Heart left ventricle (tissue), 16 donors: ENCODE measurements around the gene MSI1. TPM values are rescaled to one million over a fixed set of nuclear protein-coding genes. Genes with fewer than 3 reads are reported as not detected.

Source experiments
- ATAC-seq, 4 donors: fragments of 200-7000 bp; cut with Tn5 transposase; one replicate each; pipeline ENCODE4 v1.9.1; 2020 to 2022; ENCODE audit warnings: moderate library complexity in 4 of 4, mild to moderate bottlenecking in 3 of 4, moderate number of reproducible peaks in 1 of 4
- DNase-seq, 5 donors: peaks; one replicate each; pipeline ENCODE4 v3.0.0-alpha.2; 2020
- H3K27ac ChIP-seq, 12 donors: fragments of 200-600 bp; sonication (generic) in 4 of 12; one replicate each; pipeline versions ENCODE4 v1.5.0 to v1.8.0; 2016 to 2022; ENCODE audit warnings: mild to moderate bottlenecking in 2 of 12
- H3K27me3 ChIP-seq, 9 donors: fragments of 200-600 bp; sonication (generic) in 2 of 9; one replicate each; pipeline versions ENCODE4 v1.5.1 to v1.8.0; 2016 to 2022; ENCODE audit warnings: mild to moderate bottlenecking in 3 of 9
- H3K36me3 ChIP-seq, 9 donors: fragments of 200-600 bp; sonication (generic) in 2 of 9; one replicate each; pipeline versions ENCODE4 v1.5.0 to v1.8.0; 2018 to 2022; ENCODE audit warnings: mild to moderate bottlenecking in 2 of 9
- H3K4me1 ChIP-seq, 12 donors: fragments of 200-600 bp; sonication (generic) in 4 of 12; one replicate each; pipeline versions ENCODE4 v1.5.0 to v1.8.0; 2016 to 2022; ENCODE audit warnings: mild to moderate bottlenecking in 3 of 12
- H3K4me3 ChIP-seq, 12 donors: fragments of 200-600 bp; sonication (generic) in 4 of 12; one replicate each; pipeline versions ENCODE4 v1.5.0 to v1.8.0; 2017 to 2022; ENCODE audit warnings: mild to moderate bottlenecking in 9 of 12, moderate library complexity in 4 of 12
- H3K9me3 ChIP-seq, 12 donors: fragments of 200-600 bp; sonication (generic) in 4 of 12; one replicate each; pipeline versions ENCODE4 v1.5.0 to v1.8.0; 2016 to 2022; ENCODE audit warnings: mild to moderate bottlenecking in 1 of 12
- POLR2A ChIP-seq, 2 donors: fragments of 450-650 bp; IDR thresholded peaks; one replicate each; pipeline ENCODE4 v1.6.1; 2017; ENCODE audit warnings: antibody characterized with exemption in 2 of 2, mild to moderate bottlenecking in 2 of 2, moderate library complexity in 2 of 2
- WGBS, 4 donors: extraction: QIAGEN DNeasy Blood & Tissue Kit in 2 of 4; methylation state at CpG; one replicate each; pipeline versions ENCODE4 v1.1.5 to v1.1.7; 2013 to 2018; 5-methylcytosine and 5-hydroxymethylcytosine counted together
- intact Hi-C, 10 donors: fragments of 100-400 bp; cut with DNase I; formaldehyde crosslinking; loops; one replicate each; pipeline versions ENCODE4 v1.11.1 to v1.14.2; 2022
- polyA plus RNA-seq, 2 donors: library from polyadenylated mRNA; stranded (reverse); fragments of 200-250 nt; gene quantifications; one replicate each; pipeline ENCODE4 v1.2.3, GENCODE V29; 2013
- total RNA-seq, 9 donors: library from RNA; depleted of rRNA in 2 of 9; stranded (reverse); fragments of >200 nt in 2 of 9; fragmentation: NEBNext Ultra II Directional in 3 of 9; extraction: Animal tissue kit (Norgen Biotek cat#: 25700) in 3 of 9; gene quantifications; one replicate each; pipeline versions ENCODE4 v1.1.0 to v1.2.4, GENCODE V29; 2016 to 2023
- TF ChIP-seq, protein P1 (sequence below), 12 donors: fragments of 200-600 bp; sonication (generic) in 4 of 12; IDR thresholded peaks; one replicate each; pipeline versions ENCODE4 v1.5.0 to v1.8.0; 2018 to 2022; ENCODE audit warnings: antibody characterized with exemption in 12 of 12, mild to moderate bottlenecking in 5 of 12
- donor health status: ischemic (EF 13 %, LVEDD 7.1; RV severe dilation, severe dysfunction).
- donor health status: healthy with polysubstance abuse.
- donor health status: DM: no; HTN: yes; CAD: no.
- donor health status: DM: no; HTN: no; CAD: no.
- donor health status: ischemic (EF 25% LVEDD 6.9; RV normal size, moderate dysfunction).
- donor health status: ischemic (EF 25% LVEDD 5.7; RV mildly dilated, moderate dysfunction).
- donor health status: healthy.
- donor health status: DM: yes; HTN: yes; CAD: no.
- donor health status: ischemic (EF 35%, LVEDD 5.7; RV mildly dilated, moderate dysfunction).
- donor health status: nonischemic (EF 11% LVEDD 7.7; RV severe dilation, severe dysfunction).
- donor health status: DM: yes; HTN: yes; CAD: no.
- donor health status: PGD.
- donor health status: ischemic (EF 29% LVEDD 5.4; RV normal size, mild dysfunction).
- donor health status: nonischemic (EF 23%, LVEDD 6.1; RV moderate dilation, normal function).

Gene MSI1
- total and polyA plus RNA-seq, 11 donors: 2.1 to 8.7 (median 5.4) TPM

DNA sequence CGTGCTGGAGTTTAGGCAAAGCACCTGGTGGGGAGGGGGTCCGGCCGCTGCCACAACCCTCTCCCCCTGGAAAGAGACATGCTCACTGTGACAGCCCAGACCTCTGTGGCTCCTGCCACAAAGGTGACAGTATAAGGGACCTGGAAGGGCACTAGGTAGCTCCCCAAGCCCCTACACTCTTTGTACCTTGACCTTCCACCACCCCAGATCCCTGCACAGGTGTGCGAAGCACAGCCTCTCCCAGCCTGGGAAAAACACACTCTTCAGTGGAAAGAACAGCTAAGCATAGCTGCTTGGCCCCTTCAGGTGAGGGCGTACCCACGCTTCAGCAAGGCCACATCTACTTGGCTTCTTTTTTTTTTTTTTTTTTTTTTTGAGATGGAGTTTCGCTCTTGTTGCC lies 36.4 kb downstream of the MSI1 start:
- no peaks in the 10 kb centered on the region for H3K36me3 ChIP-seq
- intact Hi-C loops: no loop called here
- no peak for DNase-seq
- H3K4me3 ChIP-seq: no peak overlapping the region
- H3K27me3 ChIP-seq: no peaks in the 10 kb centered on the region
- no peak for ATAC-seq
- no peaks in the 10 kb centered on the region for H3K4me1 ChIP-seq
- WGBS, 4 donors: 83 to 89% (median 85%) methylated on average over 7 of the region's 7 CpGs
- no peak overlapping the region for H3K27ac ChIP-seq
- H3K9me3 ChIP-seq: no peaks in the 10 kb centered on the region
- no peak for TF ChIP-seq POLR2A (IDR thresholded peaks at IDR 0.05)
- TF ChIP-seq, protein P1, sequence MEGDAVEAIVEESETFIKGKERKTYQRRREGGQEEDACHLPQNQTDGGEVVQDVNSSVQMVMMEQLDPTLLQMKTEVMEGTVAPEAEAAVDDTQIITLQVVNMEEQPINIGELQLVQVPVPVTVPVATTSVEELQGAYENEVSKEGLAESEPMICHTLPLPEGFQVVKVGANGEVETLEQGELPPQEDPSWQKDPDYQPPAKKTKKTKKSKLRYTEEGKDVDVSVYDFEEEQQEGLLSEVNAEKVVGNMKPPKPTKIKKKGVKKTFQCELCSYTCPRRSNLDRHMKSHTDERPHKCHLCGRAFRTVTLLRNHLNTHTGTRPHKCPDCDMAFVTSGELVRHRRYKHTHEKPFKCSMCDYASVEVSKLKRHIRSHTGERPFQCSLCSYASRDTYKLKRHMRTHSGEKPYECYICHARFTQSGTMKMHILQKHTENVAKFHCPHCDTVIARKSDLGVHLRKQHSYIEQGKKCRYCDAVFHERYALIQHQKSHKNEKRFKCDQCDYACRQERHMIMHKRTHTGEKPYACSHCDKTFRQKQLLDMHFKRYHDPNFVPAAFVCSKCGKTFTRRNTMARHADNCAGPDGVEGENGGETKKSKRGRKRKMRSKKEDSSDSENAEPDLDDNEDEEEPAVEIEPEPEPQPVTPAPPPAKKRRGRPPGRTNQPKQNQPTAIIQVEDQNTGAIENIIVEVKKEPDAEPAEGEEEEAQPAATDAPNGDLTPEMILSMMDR (IDR thresholded peaks at IDR 0.05): no peak

DNA sequence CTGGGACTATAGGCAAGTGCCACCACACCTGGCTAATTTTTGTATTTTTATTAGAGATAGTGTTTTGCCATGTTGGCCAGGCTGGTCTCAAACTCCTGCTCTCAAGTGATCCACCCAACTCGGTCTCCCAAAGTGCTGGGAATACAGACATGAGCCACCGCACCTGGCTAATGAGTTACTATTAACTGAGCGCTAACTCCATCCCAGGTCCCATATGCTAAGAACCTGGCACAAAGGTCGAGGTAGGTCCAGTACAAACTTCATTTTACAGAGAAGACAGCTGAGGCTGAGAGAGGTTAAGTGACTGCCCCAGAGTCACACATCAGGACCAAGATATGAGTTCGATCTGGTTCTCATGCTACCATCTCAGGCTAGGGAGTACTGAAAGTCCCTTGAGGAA lies 36.9 kb downstream of the MSI1 start:
- intact Hi-C loops: no loop called here
- H3K36me3 ChIP-seq: no peaks in the 10 kb centered on the region
- TF ChIP-seq POLR2A (IDR thresholded peaks at IDR 0.05): no peak
- TF ChIP-seq, protein P1 (IDR thresholded peaks at IDR 0.05): no peak

DNA sequence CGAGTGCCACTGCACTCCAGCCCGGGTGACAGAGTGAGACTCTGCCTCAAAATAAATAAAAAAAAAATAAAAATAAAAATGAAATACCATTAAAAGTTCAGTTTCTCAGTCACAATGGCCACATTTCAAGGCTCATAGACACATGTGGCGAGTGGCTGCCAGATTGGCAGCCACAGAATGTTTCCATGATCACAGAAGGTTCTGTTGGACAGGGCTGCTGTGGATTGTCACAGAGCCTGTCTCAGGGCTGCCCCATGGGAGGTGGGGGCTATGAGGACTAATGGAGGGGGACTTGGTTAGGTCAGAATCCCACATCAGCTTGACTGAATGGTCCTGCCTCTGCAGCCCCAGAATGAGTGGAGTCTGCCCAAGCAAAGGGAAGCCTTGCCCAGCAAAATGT lies 37.6 kb downstream of the MSI1 start:
- intact Hi-C loops: no loop called here
- no peak for TF ChIP-seq POLR2A (IDR thresholded peaks at IDR 0.05)
- Histone ChIP-seq H3K27me3 (no peaks in the 10 kb centered on the region), H3K9me3 (no peaks in the 10 kb centered on the region), H3K4me3 (no peak overlapping the region), H3K36me3 (no peaks in the 10 kb centered on the region), H3K27ac (no peak overlapping the region), H3K4me1 (no peaks in the 10 kb centered on the region)
- ATAC-seq (no peak), DNase-seq (no peak)
- 42 to 58% (median 51%) methylated on average over 3 of the region's 3 CpGs for whole genome bisulfite sequencing, 4 donors

More for the DNA sequence above, 36.9 kb downstream of the MSI1 start:
- 73 to 85% (median 81%) methylated on average over 5 of the region's 5 CpGs for WGBS, 4 donors
- Histone ChIP-seq H3K9me3 (no peaks in the 10 kb centered on the region), H3K27ac (no peak overlapping the region), H3K4me1 (no peaks in the 10 kb centered on the region), H3K27me3 (no peaks in the 10 kb centered on the region), H3K4me3 (no peak overlapping the region)
- ATAC-seq (no peak), DNase-seq (no peak)

DNA sequence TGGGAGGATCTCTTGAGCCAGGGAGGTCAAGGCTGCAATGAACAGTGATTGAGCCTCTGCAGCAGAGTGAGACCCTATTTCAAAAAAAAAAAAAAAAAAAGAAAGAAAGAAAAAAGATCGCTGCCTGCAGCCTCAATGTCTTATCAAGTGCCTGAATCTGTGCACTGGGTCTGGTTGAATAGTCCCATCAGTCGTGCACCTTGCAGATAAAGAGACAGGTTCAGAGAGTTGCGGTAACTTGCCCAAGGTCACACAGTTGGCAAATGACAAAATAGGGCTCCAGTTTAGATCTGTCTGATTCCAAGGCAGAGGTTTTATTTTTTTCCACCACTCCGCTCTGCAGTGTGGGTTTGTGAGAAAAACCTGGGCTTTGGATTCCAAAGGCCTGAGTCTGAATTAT lies 40.7 kb downstream of the MSI1 start:
- DNase-seq (no peak), ATAC-seq (no peak)
- Histone ChIP-seq H3K27ac (no peak overlapping the region), H3K9me3 (no peaks in the 10 kb centered on the region), H3K36me3 (no peaks in the 10 kb centered on the region), H3K27me3 (no peaks in the 10 kb centered on the region), H3K4me3 (no peak overlapping the region), H3K4me1 (peaks cover 0 to 9% (median 0%) of the 10 kb centered on the region in 12 donors)
- intact Hi-C loops: loop anchor here in 2 of 10 donors (5.0 to 10.0 kb wide), 3 partner anchors 104 to 787 kb away; partner anchors contain the start of gene COX6A1 (in 1 of the 2)
- 75 to 86% (median 82%) methylated on average over 4 of the region's 4 CpGs for WGBS, 4 donors
- TF ChIP-seq, protein P1 (IDR thresholded peaks at IDR 0.05): no peak
- no peak for TF ChIP-seq POLR2A (IDR thresholded peaks at IDR 0.05)

DNA sequence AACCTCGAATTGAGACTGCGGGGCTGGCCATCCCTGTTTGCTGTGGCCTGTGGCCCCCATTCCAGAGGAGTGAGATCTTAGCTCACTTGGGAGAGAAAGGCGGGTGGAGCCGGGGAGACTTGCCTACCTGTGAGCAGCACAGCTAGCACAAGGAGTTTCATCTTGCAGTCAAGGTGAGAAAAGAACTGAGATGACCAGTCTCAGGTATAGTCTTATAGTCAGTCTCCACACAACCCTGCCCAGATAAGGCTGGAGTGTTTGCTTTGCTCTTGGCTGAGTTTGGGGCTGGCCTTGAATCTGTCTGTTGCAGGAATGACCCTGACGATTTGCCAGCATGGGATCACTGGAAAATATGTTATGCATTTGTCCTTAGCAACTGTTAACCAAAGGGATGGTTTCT lies 41.4 kb downstream of the MSI1 start, which contains the start of gene PLA2G1B:
Gene PLA2G1B (minus strand): TSS at position 187 of the 400 bp plus-strand sequence. CDS start 26 bp downstream, at position 161.
- 65 to 75% (median 71%) methylated on average over 5 of the region's 5 CpGs for WGBS, 4 donors
- H3K9me3 ChIP-seq: no peaks in the 10 kb centered on the region
- peak in 1 of 4 donors; percentile 33 for ATAC-seq

More for the DNA sequence above, 41.4 kb downstream of the MSI1 start, which contains the start of gene PLA2G1B:
- no peak within 1 kb of the TSS for H3K27ac ChIP-seq
- no peak for DNase-seq
- no peak within 1 kb of the TSS for H3K4me3 ChIP-seq
- no peaks in the 10 kb centered on the region for H3K36me3 ChIP-seq
- H3K27me3 ChIP-seq: no peaks in the 10 kb centered on the region
- H3K4me1 ChIP-seq: peaks cover 0 to 9% (median 0%) of the 10 kb centered on the region in 12 donors
- intact Hi-C loops: loop anchor here in 2 of 10 donors (5.0 to 10.0 kb wide), 3 partner anchors 105 to 787 kb away; partner anchors contain the start of gene COX6A1 (in 1 of the 2)
- TF ChIP-seq POLR2A (IDR thresholded peaks at IDR 0.05): no peak
- TF ChIP-seq, protein P1 (IDR thresholded peaks at IDR 0.05): no peak
